HG02642 (cell line): Measurements from ENCODE around the gene HOXA10.

Experiments used
- ATAC-seq: cut with Tn5 transposase; IDR thresholded peaks from one replicate; pipeline ENCODE4 v1.9.1; 2021; ENCODE audit warnings: mild to moderate bottlenecking; ENCODE audit not compliant: unreplicated experiment, poor library complexity

The HOXA10 gene

GRCh38 chr7:27173956-27174873, at the start of gene HOXA10:
TSS of gene HOXA10 (minus strand) at chr7:27174320. CDS start at chr7:27174306, 14 bp downstream.
- no peak for ATAC-seq

- ATAC-seq = no peak
Measured at GRCh38 chr7:27221201-27221797, 47.2 kb upstream of the HOXA10 start.

DNA sequence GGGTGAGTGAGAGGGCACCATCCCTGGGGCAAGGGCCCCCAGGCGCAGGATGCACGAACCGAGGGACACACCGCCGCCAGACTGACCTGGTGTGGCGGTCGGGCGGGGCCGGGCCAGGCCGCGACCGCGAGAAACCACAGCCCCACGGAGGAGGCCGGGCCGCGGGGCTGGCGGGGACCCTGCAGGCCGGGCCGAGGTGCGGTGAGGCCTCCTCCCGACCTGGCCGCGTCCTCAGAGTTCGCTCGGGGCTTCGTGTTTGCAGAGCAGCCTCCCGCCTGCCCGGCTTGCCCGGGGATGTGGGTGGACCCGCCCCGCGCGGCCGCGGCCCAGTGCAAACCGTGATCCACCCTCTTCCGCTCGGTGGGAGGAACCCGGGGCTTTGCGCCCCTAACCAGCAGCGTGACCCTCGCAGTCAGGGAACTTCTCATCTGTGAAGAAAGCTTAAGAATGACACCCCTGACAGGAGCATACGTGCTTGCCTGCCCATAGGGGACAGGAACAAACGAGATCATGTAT, 46.4 kb upstream of the HOXA10 start:
- ATAC-seq = no peak

GRCh38 chr7:27219821-27220220, 45.7 kb upstream of the HOXA10 start:
- no peak for ATAC-seq

DNA sequence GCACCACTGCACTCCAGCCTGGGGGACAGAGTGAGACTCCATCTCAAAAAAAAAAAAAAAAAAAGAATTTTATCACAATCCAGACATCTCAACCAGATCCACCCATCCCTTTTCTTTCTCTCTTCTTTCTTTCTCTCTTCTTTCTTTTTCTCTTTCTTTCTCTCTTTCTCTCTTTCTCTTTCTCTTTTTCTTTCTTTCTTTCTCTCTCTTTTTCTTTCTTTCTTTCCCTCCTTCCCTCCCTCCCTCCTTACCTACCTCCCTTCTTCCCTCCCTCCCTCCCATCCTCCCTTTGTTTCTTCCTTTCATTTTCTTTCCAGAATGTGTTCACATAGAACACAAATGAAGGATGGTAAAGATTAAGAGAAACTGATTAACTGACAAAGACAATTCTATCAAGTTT, 43.8 kb upstream of the HOXA10 start:
- no peak for ATAC-seq

DNA sequence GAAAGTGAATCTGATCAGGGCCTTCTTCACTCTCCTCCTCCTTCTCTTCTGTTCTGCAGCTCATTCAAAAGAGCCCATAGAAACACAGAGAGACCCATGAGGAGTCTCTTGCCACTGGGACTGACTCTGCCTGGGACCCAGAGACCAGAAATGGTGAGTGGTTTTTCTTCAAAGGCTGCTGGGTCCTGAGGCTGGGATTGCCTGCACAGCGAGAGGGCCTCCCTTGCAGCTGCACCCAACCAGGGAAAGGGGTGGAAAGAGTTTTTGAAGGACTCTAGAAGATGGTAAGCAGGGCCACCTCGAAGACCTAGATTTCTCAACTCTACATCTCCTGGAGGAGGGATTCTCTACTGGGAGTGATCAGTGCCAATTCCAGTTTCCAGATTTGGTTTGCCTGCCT, 41.2 kb upstream of the HOXA10 start:
- no peak for ATAC-seq

DNA sequence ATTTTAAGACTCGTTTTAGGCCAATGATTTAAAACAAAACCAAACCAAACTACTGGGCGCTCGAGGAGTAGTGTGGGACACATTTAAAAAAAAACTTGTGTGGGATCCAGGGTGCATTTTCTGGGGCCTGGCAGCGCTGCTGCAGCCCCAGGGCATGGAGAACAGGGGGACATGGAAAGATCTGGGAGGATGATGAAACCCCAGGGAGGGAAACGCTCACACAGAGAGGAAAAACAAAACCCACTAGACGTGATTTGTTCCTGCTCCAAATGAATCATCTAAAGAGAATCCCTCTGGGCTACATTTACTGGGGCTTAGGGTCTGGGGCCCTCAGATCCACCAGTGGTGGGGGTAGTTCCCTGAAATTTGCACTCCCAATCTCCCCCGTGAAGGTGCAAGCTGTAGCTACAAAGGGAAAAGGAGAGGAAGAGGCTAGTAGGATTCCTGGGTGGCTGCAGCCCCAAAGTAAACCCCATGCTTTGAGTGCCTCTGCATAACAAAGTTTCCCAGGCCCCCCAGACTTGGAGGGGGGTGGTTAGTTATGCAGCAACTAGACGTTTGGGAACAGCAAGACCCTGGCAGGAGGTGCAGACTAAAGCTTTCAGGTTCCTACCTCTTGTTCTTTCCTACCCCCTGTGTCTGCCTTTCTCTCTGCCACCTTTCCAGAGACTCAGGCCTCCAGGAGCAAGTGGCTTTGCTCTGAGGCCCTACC, 40.3 kb upstream of the HOXA10 start:
- ATAC-seq = no peak

DNA sequence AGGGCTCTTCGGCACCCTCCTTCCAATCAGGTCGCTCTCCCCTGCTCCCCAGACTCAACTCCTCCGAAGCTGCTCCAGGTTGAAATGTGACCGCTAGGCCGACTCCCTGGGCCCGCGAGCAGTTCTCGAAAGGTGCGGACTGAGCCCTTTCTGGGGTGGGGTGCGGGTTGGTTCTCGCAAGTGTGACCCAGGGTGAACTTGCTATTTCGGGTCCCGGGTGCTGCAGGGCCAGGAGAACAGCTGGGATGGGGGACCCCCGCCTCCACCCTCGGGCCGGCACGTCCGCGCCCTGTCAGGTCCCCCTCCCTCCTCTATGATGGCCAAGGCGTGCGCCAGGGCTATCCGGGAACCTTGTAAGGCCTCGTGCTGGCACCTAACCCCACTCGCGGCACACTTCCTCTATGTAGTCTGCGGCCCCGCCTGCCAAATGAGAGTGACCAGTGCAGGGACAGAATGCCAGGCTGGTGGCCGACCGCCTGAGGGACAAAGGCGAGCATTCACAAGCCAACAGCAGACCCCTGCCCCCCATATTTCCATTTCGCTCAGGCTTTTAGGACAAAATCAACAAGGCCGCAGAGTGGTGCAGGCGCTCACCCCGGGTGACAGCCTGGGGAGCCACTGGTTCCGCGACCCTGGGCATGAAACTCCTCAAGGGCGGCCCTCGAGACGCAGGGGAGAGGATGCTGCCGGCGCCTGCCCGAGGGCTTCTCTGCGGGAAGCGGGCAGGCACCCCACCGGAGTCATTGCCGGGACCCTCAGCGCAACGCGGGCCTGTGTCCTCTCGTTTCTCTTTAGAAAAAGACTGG, 39.5 kb upstream of the HOXA10 start:
- ATAC-seq = no peak

GRCh38 chr7:27212497-27213432, 38.6 kb upstream of the HOXA10 start:
- ATAC-seq = no peak

DNA sequence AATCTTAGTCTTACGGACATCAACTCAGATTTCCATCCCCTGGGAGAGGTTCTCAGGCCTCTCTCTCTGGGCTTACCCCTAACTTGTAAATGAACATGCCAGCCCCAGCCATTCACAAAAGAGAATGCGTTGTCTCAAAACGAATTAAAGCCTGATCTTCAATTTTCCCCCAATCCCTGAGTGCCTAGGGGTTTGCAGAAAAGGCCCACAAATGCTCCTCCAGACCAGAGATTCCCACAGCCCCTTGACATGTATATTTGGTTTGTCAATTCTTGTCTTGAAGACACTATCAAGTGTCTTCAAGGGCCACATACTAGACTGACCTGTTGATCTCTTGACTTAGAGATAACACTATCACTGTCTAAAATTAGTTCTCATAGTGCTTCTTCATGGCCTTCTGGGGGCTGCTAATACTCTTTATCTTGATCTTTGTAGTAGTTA, 37.7 kb upstream of the HOXA10 start:
- no peak for ATAC-seq

- no peak for ATAC-seq
Measured at GRCh38 chr7:27211084-27211446, 36.9 kb upstream of the HOXA10 start.

DNA sequence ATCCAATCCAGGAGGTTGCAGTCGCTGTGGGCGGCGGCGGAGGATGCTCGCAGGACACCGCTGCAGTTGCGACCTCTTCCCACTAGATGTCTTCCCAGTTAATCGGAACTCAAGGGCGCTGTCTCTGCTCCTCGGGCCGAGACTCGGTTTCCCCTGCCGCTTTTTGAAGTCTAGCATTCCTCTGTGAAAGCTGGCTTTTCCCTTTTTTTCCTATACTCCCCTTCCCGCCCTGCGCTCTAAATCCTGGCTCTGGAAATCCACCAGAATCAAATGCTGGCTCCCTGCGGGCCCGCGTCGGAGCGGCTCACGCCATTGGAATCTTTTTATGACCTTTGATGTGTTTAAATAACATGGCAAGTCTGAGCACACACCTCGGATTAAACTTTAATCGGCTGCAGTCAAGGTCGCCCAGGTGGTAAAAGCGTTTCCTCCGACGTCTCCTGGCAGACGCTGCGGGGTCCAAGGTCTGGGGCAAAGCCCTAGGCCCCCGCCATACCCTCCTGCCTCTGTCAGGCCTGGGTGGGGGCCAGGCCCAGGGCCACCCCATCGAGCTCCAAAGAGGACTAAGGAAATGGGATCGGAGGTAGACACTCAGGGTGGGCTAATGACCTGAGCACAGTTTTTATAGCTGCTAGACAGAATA, 36.4 kb upstream of the HOXA10 start:
- no peak for ATAC-seq

- no peak for ATAC-seq
Measured at GRCh38 chr7:27209933-27210440, 35.9 kb upstream of the HOXA10 start.

- ATAC-seq = no peak
Measured at GRCh38 chr7:27208998-27209397, 34.9 kb upstream of the HOXA10 start.

GRCh38 chr7:27207348-27207985, 33.3 kb upstream of the HOXA10 start:
- ATAC-seq = no peak

DNA sequence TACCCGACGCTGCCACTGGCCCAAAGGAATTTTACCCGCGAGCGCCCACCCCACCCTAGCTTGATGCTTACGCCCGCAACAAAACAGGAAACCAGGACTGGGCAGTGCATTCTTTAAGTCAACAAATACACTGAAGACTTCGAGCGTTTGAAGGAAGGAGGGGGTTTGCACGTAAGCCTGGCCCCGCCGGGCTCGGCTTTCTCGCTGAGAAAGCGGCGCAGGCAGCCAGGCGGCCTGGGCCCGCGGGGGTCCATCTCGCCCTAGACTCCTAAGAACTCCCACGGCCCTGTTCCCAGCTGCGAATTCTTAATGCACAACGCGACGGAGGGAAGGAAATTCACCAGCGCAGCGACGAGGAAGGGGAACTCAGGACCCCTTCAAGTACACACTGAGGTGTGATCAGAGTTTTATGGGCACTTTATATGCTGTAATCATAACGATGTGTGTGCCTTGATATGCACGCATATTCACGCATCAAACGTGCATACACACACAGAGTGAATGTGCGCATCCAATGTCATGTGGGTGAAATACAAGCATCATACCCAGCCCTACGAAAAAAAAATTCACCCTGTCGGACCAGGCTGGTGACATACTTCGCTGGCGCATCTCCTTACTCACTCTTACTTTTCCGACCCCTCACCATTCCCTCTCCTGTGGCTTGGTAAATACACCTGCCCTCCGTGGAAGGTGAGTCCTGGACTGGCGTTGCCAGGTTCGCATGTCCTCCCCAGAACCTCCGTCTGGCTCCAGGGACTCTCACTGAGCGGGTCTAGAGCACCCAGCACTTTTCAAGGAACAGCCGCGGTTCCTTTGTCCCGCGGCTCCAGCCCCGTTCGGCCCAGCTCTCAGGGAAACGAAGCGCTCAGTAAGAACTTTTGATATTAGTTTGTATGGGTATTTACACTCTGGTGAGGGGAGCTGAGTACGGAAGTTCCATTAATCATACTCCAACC, 31.5 kb upstream of the HOXA10 start:
- no peak for ATAC-seq

DNA sequence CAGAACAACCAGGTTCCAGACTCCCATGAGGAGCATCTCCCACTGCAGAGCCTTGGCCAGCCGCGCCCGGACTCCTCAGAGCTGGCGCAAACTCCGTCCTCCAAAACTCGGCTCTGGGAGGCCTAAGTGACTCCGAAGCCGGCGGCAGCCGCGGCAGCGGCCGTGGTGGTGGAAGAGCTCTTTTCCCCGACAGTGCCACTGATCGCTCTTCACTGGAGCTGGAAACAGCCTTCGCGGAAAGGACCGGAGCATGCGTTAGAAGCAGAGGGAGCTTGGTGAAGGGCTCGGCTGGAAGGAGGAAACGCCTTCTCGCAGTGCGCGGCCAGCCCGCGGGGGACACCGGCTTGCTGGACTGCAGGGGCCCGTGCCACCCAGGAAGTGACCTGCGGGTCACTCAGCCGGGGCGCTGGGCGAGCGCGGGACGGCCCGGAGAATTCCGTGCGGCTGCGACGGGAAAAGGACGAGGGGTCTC, 30.8 kb upstream of the HOXA10 start:
- no peak for ATAC-seq
